Activated CD8-positive, alpha-beta memory T cell treated with anti-CD3 and anti-CD28 coated beads, Interleukin-2, amount 50 U/mL, for 24 hours (primary cell): ENCODE data around the gene HDHD3.

Experiments used
- DNase-seq: peaks from one replicate; pipeline ENCODE4 v3.0.0-alpha.2; 2020; ENCODE audit errors: extremely low read depth

The HDHD3 gene

DNA sequence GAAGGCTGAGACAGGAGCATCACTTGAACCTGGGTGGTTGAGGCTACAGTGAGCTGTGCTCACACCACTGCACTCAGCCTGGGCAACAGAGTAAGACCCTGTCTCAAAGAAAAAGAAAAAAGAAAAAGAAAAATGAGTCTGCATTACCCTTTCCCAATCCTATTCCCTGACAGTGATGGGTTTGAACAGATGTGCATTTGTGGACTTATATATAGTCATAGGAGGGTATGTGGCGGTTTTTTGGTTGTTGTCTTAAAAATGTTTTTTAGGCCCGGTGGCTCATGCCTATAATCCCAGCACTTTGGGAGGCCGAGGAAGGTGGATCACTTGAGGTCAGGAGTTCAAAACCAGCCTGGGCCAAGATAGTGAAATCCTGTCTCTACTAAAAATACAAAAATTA lies 13.4 kb downstream of the HDHD3 start:
- DNase-seq = no peak

DNA sequence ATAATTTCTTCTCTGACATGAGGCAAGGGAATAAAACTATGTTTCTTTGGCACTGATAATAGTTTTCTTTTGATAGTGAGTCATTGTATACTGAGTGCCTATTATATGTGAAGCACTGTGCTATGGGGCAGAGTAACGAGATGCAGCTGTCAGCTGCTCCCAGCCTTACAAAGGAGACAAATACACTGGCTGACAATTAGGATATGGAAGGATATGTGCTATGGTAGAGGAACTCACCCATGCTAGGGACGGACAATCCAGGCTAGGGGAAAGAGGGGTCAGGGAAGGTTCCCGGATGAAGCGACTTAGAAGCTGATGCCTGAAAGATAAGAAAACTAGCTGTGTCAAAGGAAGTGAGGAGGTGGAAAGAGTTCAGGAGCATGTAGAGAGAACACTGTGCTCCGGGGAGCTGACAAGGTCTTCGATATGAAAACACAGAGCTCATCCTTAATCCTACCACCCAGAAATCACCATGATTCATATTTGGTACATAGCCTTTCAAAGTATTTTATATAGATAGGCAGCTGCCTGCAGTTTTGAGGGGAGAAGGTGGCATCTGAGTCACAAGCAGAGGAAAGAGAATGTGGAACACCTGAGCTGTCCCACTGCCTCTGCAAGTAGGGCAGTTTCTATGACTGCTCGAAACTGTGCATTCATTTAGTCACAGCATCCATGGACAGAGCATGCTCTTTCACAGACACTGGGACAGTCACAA lies 15.3 kb downstream of the HDHD3 start:
- no peak for DNase-seq

DNA sequence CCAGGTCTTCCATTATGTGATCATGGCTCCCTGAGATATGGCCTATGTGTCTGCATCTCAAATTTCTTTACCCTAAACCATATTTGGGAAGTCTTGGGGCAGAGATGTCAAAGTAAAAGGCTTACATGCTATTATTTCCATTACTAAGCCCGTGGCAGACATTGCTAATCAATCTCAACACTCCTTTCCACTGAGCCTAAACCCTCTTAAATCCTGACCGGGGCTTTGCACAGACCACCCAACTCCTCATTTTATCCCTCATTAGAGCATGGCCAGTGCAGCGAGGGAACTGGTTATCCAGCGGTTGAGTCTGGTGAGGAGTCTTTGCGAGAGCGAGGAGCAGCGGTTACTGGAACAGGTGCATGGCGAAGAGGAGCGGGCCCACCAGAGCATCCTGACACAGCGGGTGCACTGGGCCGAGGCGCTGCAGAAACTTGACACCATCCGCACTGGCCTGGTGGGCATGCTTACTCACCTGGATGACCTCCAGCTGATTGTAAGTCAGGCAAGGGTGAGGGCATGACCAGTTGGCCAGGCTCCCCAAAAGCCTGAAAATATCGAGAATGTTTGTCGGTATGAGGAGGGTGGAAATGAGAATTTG lies 16.4 kb downstream of the HDHD3 start:
- DNase-seq = no peak

DNA sequence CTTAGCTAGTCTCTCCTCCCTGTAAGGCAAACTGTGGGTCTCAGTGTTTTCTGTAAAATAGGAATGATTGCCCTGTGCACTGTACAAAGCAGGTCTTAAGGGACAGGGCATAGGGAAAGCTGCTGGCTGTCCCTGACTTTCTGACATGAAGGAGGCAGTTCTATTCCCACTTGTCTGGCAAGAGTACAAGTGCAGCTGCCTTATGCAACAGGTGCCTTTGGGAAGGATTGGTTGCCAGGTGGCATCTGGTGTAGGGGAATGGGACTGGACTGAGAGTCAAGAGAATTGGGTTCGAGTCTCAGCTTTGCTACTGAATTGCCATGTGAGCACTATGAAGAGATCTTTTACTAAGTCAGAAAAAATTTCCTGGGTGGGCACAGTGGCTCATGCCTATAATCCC lies 17.4 kb downstream of the HDHD3 start:
- no peak for DNase-seq

DNA sequence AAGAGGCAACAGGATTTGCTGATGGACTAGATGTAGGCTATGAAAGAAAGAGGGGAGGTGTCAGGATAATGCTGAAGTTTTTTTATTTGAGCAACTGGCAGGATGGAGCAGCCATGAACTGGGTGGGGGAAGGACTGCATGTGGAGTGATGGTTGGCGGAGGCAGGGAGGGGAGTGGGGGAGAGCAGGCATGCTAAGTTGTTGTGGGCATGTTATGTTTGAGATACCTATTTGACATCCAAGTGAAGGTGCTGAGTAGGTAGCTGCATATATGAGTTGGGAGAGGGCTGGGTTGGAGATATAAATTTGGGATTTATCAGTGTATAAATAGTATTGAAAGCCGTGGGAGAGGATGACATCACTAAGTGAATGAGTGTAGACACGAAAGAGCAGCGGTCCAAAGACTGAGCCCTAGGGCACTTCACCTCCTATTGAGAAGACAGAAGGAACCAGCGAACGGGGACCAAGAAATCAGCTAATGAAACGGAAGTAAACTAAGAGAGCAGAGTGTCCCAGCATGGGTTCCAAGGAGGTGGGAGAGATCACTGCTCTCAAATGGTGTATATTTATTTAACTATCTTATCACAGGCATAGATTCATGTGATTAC lies 20.0 kb downstream of the HDHD3 start:
- DNase-seq = no peak

DNA sequence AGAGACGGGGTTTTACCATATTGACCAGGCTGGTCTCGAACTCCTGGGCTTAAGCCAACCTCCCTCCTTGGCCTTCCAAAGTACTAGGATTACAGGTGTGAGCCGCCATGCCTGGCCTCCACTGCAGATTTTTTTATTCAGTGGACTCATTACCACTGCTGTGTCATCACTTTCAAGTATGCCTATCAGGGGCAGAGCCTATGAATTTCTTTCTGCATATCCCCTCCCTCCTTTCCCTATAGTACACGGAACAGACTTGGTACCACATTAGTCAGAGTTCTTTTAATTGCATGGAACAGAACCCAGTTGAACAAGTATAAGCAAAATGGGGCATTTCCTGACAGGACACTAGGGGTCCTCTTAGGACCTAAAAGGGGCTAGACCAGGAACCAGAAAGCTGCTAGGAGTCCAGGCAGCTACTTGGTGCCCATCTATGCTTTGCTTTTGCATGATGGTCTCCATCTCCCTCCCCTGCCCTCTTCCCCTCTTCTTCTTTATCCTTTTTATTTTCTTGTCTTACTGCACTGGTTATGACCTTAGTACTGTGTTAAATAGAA lies 21.7 kb downstream of the HDHD3 start:
- DNase-seq = no peak

DNA sequence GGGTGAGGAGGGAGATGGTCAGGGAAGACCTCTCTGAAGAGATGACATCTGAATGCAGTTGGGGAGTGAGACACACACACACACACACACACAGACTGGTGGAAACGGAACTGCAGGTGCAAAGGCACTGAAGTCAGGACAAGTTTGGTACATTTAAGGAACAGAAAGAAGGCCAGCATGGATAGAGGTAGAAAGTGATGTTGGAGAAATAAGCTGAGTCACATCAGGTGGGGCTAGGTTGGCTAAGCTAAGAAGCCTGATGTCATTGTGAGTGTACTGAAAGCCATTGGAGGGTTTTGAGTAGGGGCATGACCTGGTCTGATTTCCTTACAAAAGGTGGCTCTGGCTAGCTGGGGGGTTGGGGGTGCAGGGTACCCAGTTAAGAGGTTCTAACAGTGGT lies 24.4 kb downstream of the HDHD3 start:
- no peak for DNase-seq

DNA sequence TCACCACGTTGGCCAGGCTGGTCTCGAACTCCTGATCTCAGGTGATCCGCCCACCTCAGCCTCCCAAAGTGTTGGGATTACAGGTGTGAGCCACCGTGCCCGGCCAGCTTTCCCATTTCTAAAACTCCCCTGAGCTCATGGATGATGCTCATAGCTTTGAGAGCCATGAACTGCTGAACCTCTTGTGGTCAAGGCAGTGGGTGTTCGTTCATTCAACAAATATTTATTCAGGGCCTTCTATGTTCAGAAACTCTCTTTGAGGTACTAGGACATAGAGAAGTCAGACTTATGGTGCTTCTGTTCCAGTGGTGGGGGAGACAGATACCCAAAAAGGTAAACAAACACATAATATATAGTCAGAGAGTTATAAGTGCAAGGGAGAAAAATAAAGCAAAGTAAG lies 24.8 kb downstream of the HDHD3 start:
- DNase-seq = no peak

DNA sequence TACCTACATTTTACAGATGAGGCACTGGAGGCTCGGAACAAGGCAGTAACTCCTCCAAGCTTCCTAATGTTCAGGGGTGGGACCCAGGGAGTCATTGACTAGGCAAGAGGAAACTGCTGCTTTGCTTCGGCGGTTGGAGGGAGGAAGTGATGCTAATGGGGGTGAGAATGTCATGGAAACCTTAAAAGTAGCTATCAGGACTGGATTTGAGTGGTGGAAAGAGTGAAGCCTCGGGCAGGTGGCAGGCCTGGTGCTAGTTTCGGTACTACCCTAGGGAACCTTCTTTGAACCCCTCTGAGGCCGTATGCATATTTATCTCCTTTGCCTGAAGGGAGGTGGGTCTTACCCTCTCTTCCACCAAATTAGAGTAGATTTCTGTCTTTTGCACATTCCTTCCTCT lies 25.8 kb downstream of the HDHD3 start:
- no peak for DNase-seq

DNA sequence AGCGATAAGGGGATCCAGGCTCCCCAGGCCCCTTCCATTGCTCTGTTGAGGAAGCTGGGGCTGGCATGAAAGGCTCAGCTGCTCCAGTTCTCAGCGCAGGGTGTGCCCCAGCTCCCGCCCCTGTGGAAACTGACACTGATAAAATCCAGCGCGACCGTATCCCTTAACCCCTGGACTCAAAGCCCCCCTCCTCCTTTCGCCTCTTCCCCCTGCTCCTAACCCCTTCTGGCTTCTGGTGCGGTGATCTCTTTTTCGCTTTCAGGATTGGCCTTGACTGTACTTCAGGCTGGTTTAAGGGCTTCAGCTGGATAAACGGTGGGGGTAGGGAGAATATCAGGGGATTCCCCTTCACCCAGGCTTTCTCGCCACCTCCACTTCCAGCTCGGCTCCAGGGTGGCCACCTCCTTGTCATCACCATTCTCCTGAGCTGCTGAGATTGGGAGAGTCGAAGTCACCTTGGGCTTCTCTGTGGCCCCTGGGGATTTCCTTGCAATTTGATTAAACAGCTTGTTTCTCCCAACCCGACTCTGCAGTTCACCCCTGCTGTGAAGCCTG lies 26.6 kb downstream of the HDHD3 start:
- DNase-seq = no peak

DNA sequence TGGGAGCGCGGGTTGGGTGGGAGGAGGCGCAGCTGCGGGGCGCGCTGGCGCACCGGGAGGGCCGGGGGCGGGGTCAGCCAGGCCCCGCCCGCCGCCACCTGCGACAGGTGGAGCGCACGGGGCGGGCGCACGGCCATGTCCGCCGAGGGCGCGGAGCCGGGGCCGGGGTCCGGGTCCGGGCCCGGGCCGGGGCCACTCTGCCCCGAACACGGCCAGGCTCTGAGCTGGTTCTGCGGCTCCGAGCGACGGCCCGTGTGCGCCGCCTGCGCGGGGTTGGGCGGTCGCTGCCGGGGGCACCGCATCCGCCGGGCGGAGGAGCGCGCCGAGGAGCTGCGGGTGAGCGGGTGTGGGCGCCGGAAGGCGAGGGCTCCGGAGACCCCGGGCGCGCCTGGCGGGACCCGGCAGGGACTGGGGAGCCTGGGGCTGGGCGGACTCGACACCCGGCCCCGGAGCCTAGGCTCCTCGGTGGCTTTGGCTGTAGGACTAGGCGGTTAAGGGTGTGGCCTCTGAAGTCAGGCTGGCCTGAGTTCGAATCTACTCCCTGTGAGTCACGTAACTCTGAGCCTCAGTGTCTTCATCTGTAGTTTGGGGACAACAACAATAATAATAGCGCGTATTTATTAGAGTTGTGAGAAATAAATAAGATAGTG lies 27.2 kb downstream of the HDHD3 start, which contains the start of gene BSPRY:
Gene BSPRY (plus strand): TSS at position 97 of the 650 bp plus-strand sequence. CDS start 39 bp downstream, at position 136.
- no peak for DNase-seq

DNA sequence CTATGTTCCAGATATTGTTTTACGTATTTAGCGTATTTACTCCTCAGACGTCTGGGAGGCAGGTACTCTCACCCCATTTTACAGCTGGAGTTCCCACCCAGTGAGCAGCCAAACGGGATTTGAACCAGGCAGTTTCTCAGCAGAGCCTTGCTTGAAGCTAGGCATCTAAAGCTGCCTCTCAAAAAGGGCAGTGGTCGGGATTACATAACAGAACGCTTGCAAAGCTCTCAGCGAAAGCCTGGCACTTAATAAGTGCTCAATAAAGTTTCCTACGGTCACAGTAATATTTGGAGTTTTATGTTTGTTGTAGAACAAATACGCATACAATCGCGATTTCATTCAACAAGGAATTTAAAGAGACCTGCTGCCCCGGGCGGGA lies 27.7 kb downstream of the HDHD3 start:
- DNase-seq = no peak

DNA sequence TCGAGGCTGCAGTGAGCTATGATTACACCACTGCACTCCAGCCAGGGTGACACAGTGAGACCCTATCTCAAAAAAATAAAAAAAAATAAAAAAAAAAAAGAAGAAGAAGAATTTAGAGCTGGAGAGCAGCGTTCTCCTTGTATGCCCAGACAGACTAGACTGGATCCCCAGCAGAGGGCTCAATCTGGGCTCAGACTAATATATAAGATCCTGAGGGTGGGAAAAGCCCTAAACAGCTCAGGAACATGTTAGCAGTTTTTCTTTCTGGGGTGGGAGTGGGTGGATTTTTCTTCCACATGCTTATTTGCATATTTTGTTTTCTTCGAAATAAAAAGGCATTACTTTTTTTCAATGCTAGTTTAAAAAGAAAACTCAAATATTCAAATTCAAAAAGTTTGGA lies 28.3 kb downstream of the HDHD3 start:
- no peak for DNase-seq

DNA sequence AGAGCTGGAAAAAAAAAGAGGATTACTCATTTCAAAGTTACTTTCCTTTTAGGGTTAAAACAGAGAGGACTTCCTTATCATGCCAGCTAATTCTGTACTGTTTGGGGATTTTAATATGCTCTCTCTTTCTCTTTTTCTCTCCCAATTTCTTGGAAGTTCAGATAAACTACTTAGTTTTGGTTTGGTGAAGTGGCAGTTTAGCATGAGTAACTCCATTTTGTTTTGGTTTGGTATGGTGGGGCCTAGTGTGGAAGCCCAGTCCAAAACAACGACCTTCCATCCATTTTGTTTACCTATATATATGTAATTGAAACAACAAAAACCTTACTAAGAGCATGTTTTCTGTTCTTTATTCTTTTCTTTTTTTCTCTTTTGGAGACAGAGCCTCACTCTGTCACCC lies 31.1 kb downstream of the HDHD3 start:
- no peak for DNase-seq

DNA sequence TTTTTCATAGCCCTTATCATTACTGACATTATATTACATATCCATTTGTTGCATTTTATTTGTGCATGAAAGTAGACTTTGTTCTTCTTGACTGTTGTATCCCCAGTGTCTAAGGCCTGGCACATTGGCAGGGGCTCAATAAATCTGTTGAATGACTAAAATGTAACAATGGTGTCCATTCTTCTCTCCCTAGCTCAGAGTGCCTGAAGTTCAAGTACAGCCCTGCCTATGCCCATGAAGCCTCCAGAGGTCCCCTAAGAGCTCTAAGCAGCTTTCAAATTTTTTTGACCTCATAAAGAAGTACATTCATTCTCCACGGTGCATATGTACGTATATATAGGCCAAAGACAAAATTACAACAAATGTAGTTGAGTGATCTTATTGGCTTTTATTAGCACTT lies 31.6 kb downstream of the HDHD3 start:
- no peak for DNase-seq

DNA sequence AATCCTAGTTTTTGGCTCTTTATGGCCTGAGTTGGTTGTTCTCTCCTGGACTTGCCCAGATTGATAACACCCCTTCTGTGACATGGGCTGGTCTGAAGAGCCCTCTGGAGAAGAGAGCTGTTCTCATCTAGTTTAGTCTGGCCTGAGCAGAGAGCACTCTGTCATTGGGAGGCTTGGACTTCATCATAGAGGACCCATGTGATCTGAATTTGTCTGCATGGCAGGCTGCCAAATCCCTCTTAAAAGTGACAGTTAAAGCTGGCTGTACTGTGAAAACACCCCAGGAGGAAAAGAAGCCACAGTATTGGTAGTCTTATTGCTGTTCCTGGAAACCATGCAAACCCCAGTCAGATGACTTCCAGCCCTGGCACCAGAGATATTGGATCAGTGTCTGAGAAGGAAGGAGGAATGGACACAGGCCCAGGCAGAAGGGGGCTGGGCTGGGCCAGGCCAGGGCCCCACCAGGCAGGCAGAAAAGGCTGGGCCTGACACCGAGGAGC lies 33.0 kb downstream of the HDHD3 start:
- no peak for DNase-seq

DNA sequence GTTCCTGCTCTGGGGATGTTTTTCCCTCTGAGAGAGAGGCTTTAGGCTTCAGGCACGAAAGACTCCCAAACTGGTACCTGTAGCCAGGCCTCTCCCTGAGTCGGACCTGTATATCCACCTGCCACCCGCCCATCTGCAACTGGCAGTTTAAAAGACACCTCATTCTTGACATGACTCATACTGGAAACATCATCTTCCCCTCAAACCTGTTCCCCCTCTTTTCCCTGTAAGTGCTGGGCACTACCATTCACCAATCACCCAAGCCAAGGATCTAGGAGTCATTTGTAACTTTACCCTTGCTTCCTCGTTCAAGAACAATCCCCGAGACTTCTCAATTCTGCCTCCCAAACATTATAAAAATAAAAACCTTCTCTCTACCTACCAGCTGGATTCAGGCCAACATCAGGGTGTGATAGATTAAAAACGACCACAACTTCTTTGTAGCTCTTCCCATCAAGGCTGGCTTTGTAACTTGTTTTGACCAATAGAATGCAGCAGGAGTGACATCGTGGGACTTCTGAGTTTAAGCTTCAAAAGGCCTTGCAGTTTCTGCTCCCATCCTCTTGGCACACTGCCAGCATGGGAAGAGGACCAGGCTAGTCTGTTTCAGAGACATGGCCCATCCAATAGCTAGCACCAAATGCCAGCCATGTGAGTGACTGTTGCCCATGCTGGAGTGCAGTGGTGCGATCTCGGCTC lies 34.9 kb downstream of the HDHD3 start:
- DNase-seq = no peak

DNA sequence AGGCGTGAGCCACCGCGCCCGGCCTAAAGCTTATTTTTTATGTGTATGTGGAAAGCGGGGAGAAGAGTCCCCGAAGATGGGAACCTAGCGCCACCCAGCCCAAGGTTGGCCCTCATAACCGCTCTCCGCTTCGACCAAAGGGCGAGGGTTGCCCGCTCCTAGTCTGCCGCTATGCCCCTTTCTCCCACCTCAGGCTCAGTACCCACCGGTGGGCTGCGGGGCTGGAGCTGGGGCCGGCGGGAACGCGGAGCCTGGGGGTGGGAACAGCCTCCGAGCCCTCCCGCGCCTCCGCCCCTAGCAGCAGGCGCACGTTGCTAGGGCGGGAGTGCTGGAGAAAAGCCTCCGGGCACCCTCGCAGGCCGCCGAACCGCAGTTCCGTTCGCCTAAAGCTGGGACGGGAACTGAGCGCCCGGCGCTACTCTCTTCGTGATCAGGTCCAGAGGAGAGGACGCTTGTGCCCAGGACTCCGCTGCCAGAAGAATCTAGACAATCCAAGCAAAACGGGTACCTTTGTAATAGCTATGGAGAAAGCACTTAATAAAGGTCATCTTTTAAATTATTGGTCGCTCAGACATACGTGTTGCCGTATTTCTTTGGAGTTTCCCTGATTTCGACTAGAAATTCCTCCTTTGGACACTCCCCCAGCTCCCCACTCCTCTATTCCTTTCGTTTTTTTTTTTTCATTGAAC lies 36.6 kb downstream of the HDHD3 start, which contains the start of gene WDR31:
Gene WDR31 (minus strand): TSS at position 265 of the 689 bp plus-strand sequence. CDS start 8,253 bp downstream, outside the sequence.
- DNase-seq = peak; percentile 51

DNA sequence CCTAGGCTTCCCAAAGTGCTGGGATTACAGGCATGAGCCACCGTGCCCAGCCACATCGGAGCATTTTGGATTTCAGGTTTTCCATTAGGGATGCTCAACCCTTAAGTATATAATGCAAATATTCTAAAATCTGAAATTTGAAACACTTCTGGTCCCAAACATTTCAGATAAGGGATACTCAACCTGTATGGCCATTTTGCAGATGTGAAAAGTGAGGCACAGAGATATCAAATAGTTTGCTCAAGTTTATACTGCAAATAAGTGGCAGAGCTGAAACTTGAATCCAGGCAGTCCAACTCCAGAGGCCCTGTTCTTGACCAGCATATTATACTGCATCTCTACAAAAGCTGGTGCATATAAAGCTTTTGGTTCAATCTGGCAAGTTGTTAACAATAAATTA lies 39.1 kb downstream of the HDHD3 start:
- DNase-seq = no peak

DNA sequence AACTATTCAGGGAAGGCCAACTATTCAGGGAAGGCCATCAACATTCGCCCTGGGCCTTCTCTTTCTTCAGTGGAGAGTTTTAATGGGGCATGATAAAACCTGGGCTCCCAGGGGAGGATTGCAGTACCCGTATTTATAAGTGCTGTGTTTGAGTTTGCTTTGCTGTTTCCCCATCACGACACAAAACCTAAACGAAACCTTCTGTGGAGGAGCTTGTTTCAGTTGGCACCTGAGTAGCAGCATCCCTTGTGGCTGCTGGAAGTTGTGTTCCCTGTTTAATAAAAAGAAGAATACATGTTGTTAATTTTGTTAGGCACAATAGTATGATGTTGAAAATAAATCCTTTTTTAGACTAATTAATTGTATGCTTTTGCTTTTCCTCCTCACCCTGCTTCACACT lies 45.0 kb downstream of the HDHD3 start:
- DNase-seq = no peak
